GM18499 (cell line): Measurements from ENCODE around the gene SLC7A8.
"Not testable (repeated sequence)": the region's sequence is repeated elsewhere in the genome, so short reads cannot be mapped to it uniquely, and the experiment has no call there.

ENCODE experiments used
- ATAC-seq: cut with Tn5 transposase; IDR thresholded peaks from one replicate; pipeline ENCODE4 v1.9.1; 2021; ENCODE audit warnings: moderate number of reproducible peaks; ENCODE audit not compliant: insufficient read depth, unreplicated experiment

SLC7A8 gene

GRCh38 chr14:23183479-23183878 is at the start of gene SLC7A8:
TSS of gene SLC7A8 (minus strand) at chr14:23183660. CDS start at chr14:23182914, 746 bp downstream.
- ATAC-seq: no peak

- ATAC-seq: not testable (repeated sequence)
These were observed 48.9 kb upstream of the SLC7A8 start for GRCh38 chr14:23232241-23232808.

DNA sequence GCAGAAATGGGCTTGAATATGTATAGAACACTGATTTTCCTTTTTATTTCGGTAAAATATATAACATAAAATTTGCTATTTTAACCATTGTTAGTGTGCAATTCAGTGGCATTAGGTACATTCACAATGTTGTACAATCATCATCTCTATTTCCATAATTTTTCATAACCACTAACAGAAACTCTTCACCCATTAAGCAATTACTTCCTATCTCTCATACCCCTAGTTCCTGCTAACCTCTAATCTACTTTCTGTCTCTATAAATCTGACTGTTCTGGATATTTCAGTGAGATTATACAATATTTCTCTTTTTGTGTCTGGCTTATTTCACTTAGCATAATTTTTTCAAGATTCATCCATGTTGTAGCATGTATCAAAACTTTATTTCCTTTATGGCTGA is 45.4 kb upstream of the SLC7A8 start:
- ATAC-seq: no peak

GRCh38 chr14:23227566-23227965 is 44.1 kb upstream of the SLC7A8 start:
- no peak for ATAC-seq

GRCh38 chr14:23224958-23225357 is 41.5 kb upstream of the SLC7A8 start:
- ATAC-seq: not testable (repeated sequence)

- no peak for ATAC-seq
These were observed 35.6 kb upstream of the SLC7A8 start for GRCh38 chr14:23219075-23219474.

GRCh38 chr14:23217032-23218020 is 33.9 kb upstream of the SLC7A8 start:
- ATAC-seq: no peak

DNA sequence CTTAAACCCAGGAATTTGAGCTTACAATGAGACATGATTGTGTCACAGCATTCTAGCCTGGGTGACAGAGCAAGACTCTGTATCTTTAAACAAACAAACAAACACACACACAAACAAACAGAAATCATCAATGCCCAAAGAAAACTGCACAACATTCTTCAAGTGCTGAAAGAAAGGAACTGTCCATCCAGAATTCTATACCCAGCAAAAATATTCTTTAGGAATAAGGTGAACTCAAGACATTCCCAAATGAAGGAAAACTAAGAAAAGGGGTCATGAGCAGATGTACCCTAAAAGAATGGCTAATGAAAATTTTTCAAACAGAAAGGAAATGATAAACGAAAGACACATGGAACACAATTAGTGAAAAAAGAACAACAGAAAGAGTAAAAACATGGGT is 32.0 kb upstream of the SLC7A8 start:
- no peak for ATAC-seq

GRCh38 chr14:23209651-23210423 is 26.4 kb upstream of the SLC7A8 start:
- ATAC-seq: no peak

- no peak for ATAC-seq
These were observed 24.9 kb upstream of the SLC7A8 start for GRCh38 chr14:23208324-23208723.

- ATAC-seq: no peak
These were observed 23.7 kb upstream of the SLC7A8 start for GRCh38 chr14:23207146-23207540.

DNA sequence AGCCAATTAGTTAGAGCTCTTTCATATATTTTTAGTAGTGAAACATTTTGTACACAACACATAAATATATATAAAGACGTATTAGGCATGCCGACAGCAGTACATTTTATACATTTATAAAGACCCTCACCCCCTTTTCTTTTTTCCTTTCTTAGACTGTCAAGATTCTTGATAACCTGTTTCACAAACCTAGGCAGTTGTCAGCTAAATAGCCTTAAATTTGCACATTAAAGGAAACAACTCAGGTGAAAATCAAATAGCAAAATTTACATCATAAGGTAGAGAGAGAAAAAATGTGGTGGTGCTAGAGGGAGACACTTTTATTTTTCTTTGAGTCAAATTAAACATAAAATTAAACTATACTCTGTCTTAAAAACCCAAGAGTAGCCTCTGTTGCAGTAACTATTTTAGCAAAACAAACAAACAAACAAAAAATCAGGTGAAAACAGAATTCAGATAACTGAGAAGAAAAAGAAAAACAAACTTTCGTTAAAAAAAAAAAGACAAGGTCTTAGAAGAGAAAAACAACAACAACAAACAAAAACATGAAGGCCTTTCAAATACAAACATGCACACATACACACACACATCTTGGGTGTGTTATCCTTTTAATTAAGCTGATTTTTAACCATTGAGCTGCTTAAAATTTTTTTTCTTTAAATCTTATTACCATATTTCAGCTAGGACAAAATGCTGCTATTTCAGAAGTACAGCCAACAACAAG is 23.1 kb upstream of the SLC7A8 start:
- ATAC-seq: no peak

GRCh38 chr14:23202001-23202400 is 18.5 kb upstream of the SLC7A8 start:
- ATAC-seq: no peak

- ATAC-seq: not testable (repeated sequence)
These were observed 15.7 kb upstream of the SLC7A8 start for GRCh38 chr14:23199141-23199540.

- ATAC-seq: not testable (repeated sequence)
These were observed 13.0 kb upstream of the SLC7A8 start for GRCh38 chr14:23196487-23196886.

GRCh38 chr14:23195552-23196101 is 12.2 kb upstream of the SLC7A8 start:
- ATAC-seq: no peak

- no peak for ATAC-seq
These were observed 10.0 kb upstream of the SLC7A8 start for GRCh38 chr14:23193432-23193831.

GRCh38 chr14:23187925-23188324 is 4.5 kb upstream of the SLC7A8 start:
- no peak for ATAC-seq

DNA sequence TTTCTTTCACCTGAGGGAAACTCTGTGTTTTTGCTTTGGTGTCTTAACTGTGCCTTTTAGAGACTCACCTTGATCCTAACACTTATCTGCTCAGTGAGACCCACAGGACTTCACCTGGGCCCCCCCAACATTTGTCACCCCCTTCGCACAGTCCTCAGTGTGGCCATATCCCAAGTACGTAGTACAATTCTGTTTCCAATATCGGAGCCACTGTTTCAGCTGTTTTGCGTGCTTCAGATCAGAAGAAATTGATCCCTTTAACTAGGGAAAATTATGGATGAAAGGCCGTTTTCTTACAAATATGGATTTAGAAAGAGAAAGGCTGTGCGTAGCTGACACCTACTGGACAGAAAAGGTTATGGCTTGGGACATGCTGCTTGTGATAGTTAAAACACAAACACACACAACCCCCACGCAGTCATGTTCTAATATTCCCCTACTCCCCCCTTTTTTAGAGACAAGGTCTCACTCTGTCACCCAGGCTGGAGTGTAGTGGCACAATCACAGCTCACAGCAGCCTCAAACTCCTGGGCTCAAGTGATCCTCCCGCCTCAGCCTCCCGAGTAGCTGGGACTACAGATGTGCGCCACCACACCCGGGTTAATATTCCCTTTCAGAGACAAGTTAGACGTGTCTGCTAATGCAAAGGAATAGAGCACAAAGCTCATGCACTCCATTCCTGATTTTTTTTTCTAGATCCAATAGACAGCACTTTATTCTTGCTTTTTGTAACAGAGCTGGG is 3.6 kb upstream of the SLC7A8 start:
- ATAC-seq: no peak
